Common myeloid progenitor, CD34-positive (primary cell): Measurements from ENCODE around the gene ARMC9.

Experiments
- CTCF ChIA-PET: fragments of 350-600 bp; sonication (Branson Sonifier 250); formaldehyde crosslinking; loops from one replicate; lab custom pipeline; 2021; ENCODE audit warnings: antibody characterized with exemption; lab: Charles Lee
- POLR2A ChIA-PET: fragments of 350-600 bp; sonication (Branson Sonifier 250); formaldehyde crosslinking; loops from one replicate; lab custom pipeline; 2021; ENCODE audit warnings: antibody characterized with exemption; lab: Charles Lee
- DNase-seq, 3 donors: peaks; one replicate each; pipeline versions ENCODE4 v3.0.0 to v3.0.0-alpha.2; 2013
- H3K27ac ChIP-seq, 2 experiments: 1 replicate in 1 of 2; 2 replicates in 1 of 2; pipeline ENCODE4 v1.7.0; 2013; ENCODE audit warnings: inconsistent platforms in 2 of 2, low read length in 2 of 2, mild to moderate bottlenecking in 2 of 2, low read depth in 1 of 2, moderate library complexity in 1 of 2; ENCODE audit not compliant: severe bottlenecking in 2 of 2, insufficient read depth in 1 of 2, poor library complexity in 1 of 2
- H3K27me3 ChIP-seq, 5 experiments: replicated peaks in 2 of 5; 1 replicate in 3 of 5; 2 replicates in 2 of 5; pipeline versions ENCODE4 v1.6.1 to v1.7.0; 2013; ENCODE audit warnings: low read length in 4 of 5, mild to moderate bottlenecking in 2 of 5, moderate library complexity in 2 of 5, inconsistent platforms in 1 of 5; ENCODE audit not compliant: insufficient read depth in 5 of 5, control insufficient read depth in 4 of 5
- H3K36me3 ChIP-seq, 4 experiments: 1 replicate in 2 of 4; 2 replicates in 2 of 4; pipeline versions ENCODE4 v1.6.1 to v1.7.0; 2013; ENCODE audit warnings: low read length in 3 of 4, control low read depth in 1 of 4, mild to moderate bottlenecking in 1 of 4; ENCODE audit not compliant: control insufficient read depth in 4 of 4, insufficient read depth in 4 of 4
- H3K4me1 ChIP-seq, 4 experiments: 1 replicate in 3 of 4; 2 replicates in 1 of 4; pipeline versions ENCODE4 v1.6.1 to v1.7.1; 2013; ENCODE audit warnings: low read length in 3 of 4, mild to moderate bottlenecking in 3 of 4, control low read depth in 1 of 4, inconsistent platforms in 1 of 4, moderate library complexity in 1 of 4; ENCODE audit not compliant: control insufficient read depth in 4 of 4, insufficient read depth in 4 of 4; ENCODE audit errors: control extremely low read depth in 1 of 4
- H3K4me3 ChIP-seq, 7 experiments: 1 replicate in 4 of 7; 2 replicates in 3 of 7; pipeline versions ENCODE4 v1.5.1 to v1.7.0; 2013; ENCODE audit warnings: mild to moderate bottlenecking in 7 of 7, low read length in 6 of 7, moderate library complexity in 6 of 7, inconsistent platforms in 2 of 7, low read depth in 2 of 7, control low read depth in 1 of 7; ENCODE audit not compliant: insufficient read depth in 4 of 7, control insufficient read depth in 1 of 7; ENCODE audit errors: extremely low read depth in 1 of 7
- H3K9me3 ChIP-seq, 5 experiments: 1 replicate in 4 of 5; 2 replicates in 1 of 5; pipeline versions ENCODE4 v1.6.1 to v1.7.1; 2013; ENCODE audit warnings: low read length in 4 of 5, mild to moderate bottlenecking in 2 of 5, inconsistent platforms in 1 of 5, low read depth in 1 of 5, moderate library complexity in 1 of 5; ENCODE audit not compliant: control insufficient read depth in 4 of 5, insufficient read depth in 2 of 5; ENCODE audit errors: control extremely low read depth in 1 of 5
- WGBS: methylation state at CpG from one replicate; pipeline ENCODE4 v1.1.5; 2013; ENCODE audit not compliant: insufficient coverage; 5-methylcytosine and 5-hydroxymethylcytosine counted together

ARMC9 gene

GRCh38 chr2:231391981-231392380 lies 193.6 kb downstream of the ARMC9 start:
- Histone ChIP-seq H3K9me3 (no peaks in the 10 kb centered on the region), H3K4me1 (peaks cover 6 to 58% (median 50%) of the 10 kb centered on the region in 4 experiments), H3K27me3 (peaks cover 0 to 19% (median 6%) of the 10 kb centered on the region in 5 experiments), H3K27ac (no peak overlapping the region), H3K36me3 (no peaks in the 10 kb centered on the region), H3K4me3 (no peak overlapping the region)
- ChIA-PET POLR2A (no interaction called here), CTCF (interaction anchor here (1.0 to 3.5 kb wide), 4 partner anchors 11 to 95 kb away, joined by 3 to 15 read pairs (median 8); no protein-coding TSS in a partner anchor)
- WGBS = 79% methylated on average over 7 of the region's 7 CpGs
- DNase-seq = peak in 2 of 3 donors; percentile 57 to 69

GRCh38 chr2:231392431-231393148 lies 194.2 kb downstream of the ARMC9 start:
- DNase-seq = no peak
- Histone ChIP-seq H3K27ac (no peak overlapping the region), H3K36me3 (no peaks in the 10 kb centered on the region), H3K27me3 (peaks cover 0 to 19% (median 6%) of the 10 kb centered on the region in 5 experiments), H3K9me3 (no peaks in the 10 kb centered on the region), H3K4me3 (no peak overlapping the region), H3K4me1 (peaks cover 6 to 58% (median 50%) of the 10 kb centered on the region in 4 experiments)
- POLR2A ChIA-PET = no interaction called here
- WGBS = 98% methylated on average over 13 of the region's 14 CpGs
- CTCF ChIA-PET = interaction anchor here (0.9 to 3.5 kb wide), 11 partner anchors 9 to 343 kb away, joined by 3 to 15 read pairs (median 4); no protein-coding TSS in a partner anchor

GRCh38 chr2:231393149-231394131 lies 195.0 kb downstream of the ARMC9 start:
- H3K9me3 ChIP-seq = no peaks in the 10 kb centered on the region
- ChIA-PET CTCF (interaction anchor here (0.6 to 3.5 kb wide), 18 partner anchors 8 to 344 kb away, joined by 3 to 15 read pairs (median 4); no protein-coding TSS in a partner anchor), POLR2A (interaction anchor here (0.6 kb wide), 1 partner anchor 252 kb away, joined by 8 read pairs; no protein-coding TSS in a partner anchor)
- 82% methylated on average over 12 of the region's 17 CpGs for WGBS
- DNase-seq = peak; percentile 45 to 56 (median 49)
- no peaks in the 10 kb centered on the region for H3K36me3 ChIP-seq
- peak overlapping the region in 1 of 7 experiments; percentile 11 for H3K4me3 ChIP-seq
- H3K27me3 ChIP-seq = peaks cover 0 to 19% (median 6%) of the 10 kb centered on the region in 5 experiments
- peak overlapping the region in 1 of 2 experiments; percentile 15 for H3K27ac ChIP-seq
- peaks cover 6 to 52% (median 45%) of the 10 kb centered on the region in 4 experiments for H3K4me1 ChIP-seq

- peaks cover 6 to 47% (median 41%) of the 10 kb centered on the region in 4 experiments for H3K4me1 ChIP-seq
- peak overlapping the region in 1 of 7 experiments; percentile 4 for H3K4me3 ChIP-seq
- H3K27ac ChIP-seq = peak overlapping the region in 1 of 2 experiments; percentile 15
- DNase-seq = no peak
- H3K27me3 ChIP-seq = peaks cover 0 to 19% (median 6%) of the 10 kb centered on the region in 5 experiments
- WGBS = 90% methylated on average over 5 of the region's 13 CpGs
- H3K9me3 ChIP-seq = no peaks in the 10 kb centered on the region
- no peaks in the 10 kb centered on the region for H3K36me3 ChIP-seq
- ChIA-PET POLR2A (interaction anchor here (0.6 kb wide), 2 partner anchors 253 to 377 kb away, joined by 4 to 8 read pairs; no protein-coding TSS in a partner anchor), CTCF (interaction anchor here (0.8 to 3.5 kb wide), 11 partner anchors 8 to 345 kb away, joined by 3 to 15 read pairs (median 4); no protein-coding TSS in a partner anchor)
These were observed 196.0 kb downstream of the ARMC9 start for GRCh38 chr2:231394211-231395141.

GRCh38 chr2:231395188-231396057 lies 197.0 kb downstream of the ARMC9 start, which contains the start of gene B3GNT7:
Gene B3GNT7 (plus strand): TSS chr2:231395710. CDS start chr2:231395804, 94 bp downstream.
- Histone ChIP-seq H3K4me1 (peaks cover 4 to 46% (median 38%) of the 10 kb centered on the region in 4 experiments), H3K4me3 (peak within 1 kb of the TSS; percentile 8 to 66 (median 34)), H3K36me3 (no peaks in the 10 kb centered on the region), H3K9me3 (no peaks in the 10 kb centered on the region), H3K27me3 (peaks cover 0 to 19% (median 6%) of the 10 kb centered on the region in 5 experiments), H3K27ac (no peak within 1 kb of the TSS)
- POLR2A ChIA-PET = interaction anchor here (0.6 kb wide), 1 partner anchor 378 kb away, joined by 4 read pairs; no protein-coding TSS in a partner anchor
- CTCF ChIA-PET = interaction anchor here (0.8 to 3.5 kb wide), 6 partner anchors 16 to 171 kb away, joined by 3 to 15 read pairs (median 7); no protein-coding TSS in a partner anchor
- 4% methylated on average over 61 of the region's 95 CpGs for WGBS
- DNase-seq = no peak
